Activated effector memory CD4-positive, alpha-beta T cell treated with Interleukin-2 at 50 U/mL for 16 hours (primary cell): ENCODE measurements around the gene MPEG1.
A peak's percentile ranks its signal among the peaks of the same experiment; 100 is the strongest.

Source experiments
- DNase-seq: peaks from one replicate; pipeline ENCODE4 v3.0.0-alpha.2; 2020

MPEG1 gene

GRCh38 chr11:59186130-59186594 is 26.6 kb downstream of the MPEG1 start:
- peak; percentile 22 for DNase-seq

GRCh38 chr11:59185386-59185945 is 27.3 kb downstream of the MPEG1 start:
- DNase-seq: no peak

GRCh38 chr11:59184691-59185339 is 27.9 kb downstream of the MPEG1 start:
- no peak for DNase-seq

GRCh38 chr11:59183771-59184170 is 29.0 kb downstream of the MPEG1 start:
- no peak for DNase-seq

GRCh38 chr11:59182457-59183151 is 30.1 kb downstream of the MPEG1 start:
- DNase-seq: no peak

GRCh38 chr11:59181746-59182456 is 30.8 kb downstream of the MPEG1 start:
- no peak for DNase-seq

- no peak for DNase-seq
Observed at GRCh38 chr11:59180907-59181306, 31.8 kb downstream of the MPEG1 start.

- DNase-seq: no peak
Observed at GRCh38 chr11:59180168-59180776, 32.5 kb downstream of the MPEG1 start.

GRCh38 chr11:59179121-59179520 is 33.6 kb downstream of the MPEG1 start:
- DNase-seq: no peak

- DNase-seq: no peak
Observed at GRCh38 chr11:59178402-59178801, 34.3 kb downstream of the MPEG1 start.

- DNase-seq: no peak
Observed at GRCh38 chr11:59176330-59176729, 36.4 kb downstream of the MPEG1 start.

- no peak for DNase-seq
Observed at GRCh38 chr11:59175091-59175501, 37.6 kb downstream of the MPEG1 start.

GRCh38 chr11:59174664-59175033 is 38.1 kb downstream of the MPEG1 start:
- no peak for DNase-seq

GRCh38 chr11:59173964-59174663 is 38.6 kb downstream of the MPEG1 start:
- DNase-seq: no peak

- DNase-seq: no peak
Observed at GRCh38 chr11:59173080-59173963, 39.4 kb downstream of the MPEG1 start.

- DNase-seq: no peak
Observed at GRCh38 chr11:59172345-59173079, 40.2 kb downstream of the MPEG1 start.

- peak; percentile 80 for DNase-seq
Observed at GRCh38 chr11:59171508-59172322, 41.0 kb downstream of the MPEG1 start, which contains the start of gene DTX4. TSS of gene DTX4 (plus strand) at chr11:59172132. CDS start at chr11:59172596, 464 bp downstream.

- DNase-seq: no peak
Observed at GRCh38 chr11:59164028-59164427, 48.7 kb downstream of the MPEG1 start.
